IPS-20b (cell line): ENCODE data around the gene NPBWR2.

ENCODE experiments used
- H3K27ac ChIP-seq: one replicate; pipeline ENCODE4 v1.5.1; 2013; ENCODE audit warnings: low read length
- H3K27me3 ChIP-seq: 2 replicates; pipeline ENCODE4 v1.6.1; 2013; ENCODE audit warnings: mild to moderate bottlenecking, low read length, inconsistent platforms; ENCODE audit not compliant: insufficient read depth
- H3K36me3 ChIP-seq: 2 replicates; pipeline ENCODE4 v1.6.1; 2013; ENCODE audit warnings: low read depth, mild to moderate bottlenecking, inconsistent platforms, low read length, moderate library complexity; ENCODE audit not compliant: insufficient read depth
- H3K4me1 ChIP-seq: 2 replicates; pipeline ENCODE4 v1.6.1; 2013; ENCODE audit warnings: mild to moderate bottlenecking, control low read depth, inconsistent platforms, low read length, moderate library complexity; ENCODE audit not compliant: insufficient read depth
- H3K4me3 ChIP-seq: 2 replicates; pipeline ENCODE4 v1.5.1; 2013; ENCODE audit warnings: mild to moderate bottlenecking, low read length, inconsistent platforms
- H3K9ac ChIP-seq: 2 replicates; pipeline ENCODE4 v1.6.1; 2013; ENCODE audit warnings: low read depth, mild to moderate bottlenecking, inconsistent platforms, low read length, moderate library complexity
- H3K9me3 ChIP-seq: 2 replicates; pipeline ENCODE4 v1.6.1; 2013; ENCODE audit warnings: mild to moderate bottlenecking, low read depth, low read length, inconsistent platforms; ENCODE audit not compliant: insufficient read depth

Gene NPBWR2

GRCh38 chr20:64149809-64150560 lies 42.6 kb upstream of the NPBWR2 start:
- H3K9ac ChIP-seq: no peak overlapping the region
- H3K4me3 ChIP-seq: no peak overlapping the region
- H3K27me3 ChIP-seq: no peaks in the 10 kb centered on the region
- peaks cover 9% of the 10 kb centered on the region for H3K9me3 ChIP-seq
- peaks cover 13% of the 10 kb centered on the region for H3K4me1 ChIP-seq
- no peak overlapping the region for H3K27ac ChIP-seq
- H3K36me3 ChIP-seq: no peaks in the 10 kb centered on the region

GRCh38 chr20:64149141-64149540 lies 41.8 kb upstream of the NPBWR2 start:
- Histone ChIP-seq H3K36me3 (no peaks in the 10 kb centered on the region), H3K9me3 (peaks cover 18% of the 10 kb centered on the region), H3K4me3 (no peak overlapping the region), H3K9ac (no peak overlapping the region), H3K27ac (no peak overlapping the region), H3K4me1 (peaks cover 13% of the 10 kb centered on the region), H3K27me3 (no peaks in the 10 kb centered on the region)

GRCh38 chr20:64148581-64148980 lies 41.2 kb upstream of the NPBWR2 start:
- Histone ChIP-seq H3K27me3 (no peaks in the 10 kb centered on the region), H3K27ac (no peak overlapping the region), H3K9me3 (peaks cover 23% of the 10 kb centered on the region), H3K4me3 (no peak overlapping the region), H3K36me3 (no peaks in the 10 kb centered on the region), H3K9ac (no peak overlapping the region), H3K4me1 (peaks cover 13% of the 10 kb centered on the region)

GRCh38 chr20:64146936-64147477 lies 39.6 kb upstream of the NPBWR2 start:
- peaks cover 23% of the 10 kb centered on the region for H3K9me3 ChIP-seq
- H3K36me3 ChIP-seq: no peaks in the 10 kb centered on the region
- H3K9ac ChIP-seq: no peak overlapping the region
- no peak overlapping the region for H3K4me3 ChIP-seq
- no peaks in the 10 kb centered on the region for H3K27me3 ChIP-seq
- no peak overlapping the region for H3K27ac ChIP-seq
- H3K4me1 ChIP-seq: peaks cover 10% of the 10 kb centered on the region

- no peaks in the 10 kb centered on the region for H3K27me3 ChIP-seq
- no peak overlapping the region for H3K27ac ChIP-seq
- peaks cover 23% of the 10 kb centered on the region for H3K9me3 ChIP-seq
- no peaks in the 10 kb centered on the region for H3K36me3 ChIP-seq
- H3K4me3 ChIP-seq: no peak overlapping the region
- H3K9ac ChIP-seq: no peak overlapping the region
- H3K4me1 ChIP-seq: peaks cover 4% of the 10 kb centered on the region
These were observed 39.1 kb upstream of the NPBWR2 start for GRCh38 chr20:64146301-64146935.

- no peaks in the 10 kb centered on the region for H3K4me1 ChIP-seq
- H3K4me3 ChIP-seq: no peak overlapping the region
- H3K36me3 ChIP-seq: no peaks in the 10 kb centered on the region
- peaks cover 23% of the 10 kb centered on the region for H3K9me3 ChIP-seq
- H3K27me3 ChIP-seq: no peaks in the 10 kb centered on the region
- no peak overlapping the region for H3K27ac ChIP-seq
- no peak overlapping the region for H3K9ac ChIP-seq
These were observed 38.3 kb upstream of the NPBWR2 start for GRCh38 chr20:64145458-64146300.

GRCh38 chr20:64144144-64144912 lies 37.0 kb upstream of the NPBWR2 start:
- Histone ChIP-seq H3K4me3 (no peak overlapping the region), H3K36me3 (no peaks in the 10 kb centered on the region), H3K9me3 (peaks cover 23% of the 10 kb centered on the region), H3K27ac (no peak overlapping the region), H3K27me3 (no peaks in the 10 kb centered on the region), H3K9ac (no peak overlapping the region), H3K4me1 (peaks cover 2% of the 10 kb centered on the region; the same call in 1 of the 2 replicates)

- Histone ChIP-seq H3K27ac (no peak overlapping the region), H3K36me3 (no peaks in the 10 kb centered on the region), H3K9ac (no peak overlapping the region), H3K27me3 (no peaks in the 10 kb centered on the region), H3K4me1 (peaks cover 2% of the 10 kb centered on the region; the same call in 1 of the 2 replicates), H3K9me3 (peaks cover 23% of the 10 kb centered on the region), H3K4me3 (no peak overlapping the region)
These were observed 35.8 kb upstream of the NPBWR2 start for GRCh38 chr20:64143018-64143801.

GRCh38 chr20:64142590-64142989 lies 35.2 kb upstream of the NPBWR2 start:
- Histone ChIP-seq H3K4me3 (no peak overlapping the region), H3K4me1 (peaks cover 2% of the 10 kb centered on the region; the same call in 1 of the 2 replicates), H3K36me3 (no peaks in the 10 kb centered on the region), H3K27ac (no peak overlapping the region), H3K27me3 (no peaks in the 10 kb centered on the region), H3K9me3 (peaks cover 23% of the 10 kb centered on the region), H3K9ac (no peak overlapping the region)

- Histone ChIP-seq H3K4me3 (no peak overlapping the region), H3K9ac (no peak overlapping the region), H3K27me3 (no peaks in the 10 kb centered on the region), H3K36me3 (no peaks in the 10 kb centered on the region), H3K4me1 (peaks cover 2% of the 10 kb centered on the region; the same call in 1 of the 2 replicates), H3K27ac (no peak overlapping the region), H3K9me3 (peaks cover 23% of the 10 kb centered on the region)
These were observed 33.6 kb upstream of the NPBWR2 start for GRCh38 chr20:64140956-64141355.
